RWPE1 (cell line): ENCODE measurements around the gene ING3.
A peak's percentile ranks its signal among the peaks of the same experiment; 100 is the strongest.

ENCODE experiments used
- CTCF ChIA-PET: fragments of 350-600 bp; sonication (Branson Sonifier 250); formaldehyde crosslinking; extraction: SDS; loops from one replicate; lab custom pipeline; 2021; lab: Yijun Ruan, JAX
- POLR2A ChIA-PET: fragments of 400-600 bp; formaldehyde crosslinking; extraction: SDS; loops from one replicate; lab custom pipeline; 2020; ENCODE audit warnings: antibody characterized with exemption; ENCODE audit not compliant: low non-redundant PET; lab: Yijun Ruan, JAX
- DNase-seq: peaks from one replicate; pipeline ENCODE4 v3.0.0; 2012; ENCODE audit warnings: low spot score
- H3K27ac ChIP-seq: fragments of 450-650 bp; 2 replicates; pipeline ENCODE4 v1.5.1; 2017
- CTCF ChIP-seq: fragments of 450-650 bp; conservative IDR thresholded peaks from 2 replicates; pipeline ENCODE4 v1.5.1; 2017; ENCODE audit warnings: low read depth, mild to moderate bottlenecking

ING3 gene

GRCh38 chr7:120985130-120985758 is 34.7 kb downstream of the ING3 start:
- no peak overlapping the region for H3K27ac ChIP-seq
- DNase-seq = no peak
- POLR2A ChIA-PET = no interaction called here
- TF ChIP-seq CTCF = no peak
- CTCF ChIA-PET = interaction anchor here (0.8 kb wide), 1 partner anchor 179 kb away, joined by 3 read pairs; no protein-coding TSS in a partner anchor

GRCh38 chr7:120985839-120986238 is 35.3 kb downstream of the ING3 start:
- no peak overlapping the region for H3K27ac ChIP-seq
- no peak for TF ChIP-seq CTCF
- POLR2A ChIA-PET = no interaction called here
- CTCF ChIA-PET = interaction anchor here (0.8 to 3.4 kb wide), 2 partner anchors 96 to 180 kb away, joined by 3 to 20 read pairs; no protein-coding TSS in a partner anchor
- no peak for DNase-seq

- no peak for TF ChIP-seq CTCF
- CTCF ChIA-PET = interaction anchor here (0.6 to 3.4 kb wide), 4 partner anchors 10 to 307 kb away, joined by 4 to 20 read pairs (median 5); no protein-coding TSS in a partner anchor
- DNase-seq = no peak
- no peak overlapping the region for H3K27ac ChIP-seq
- POLR2A ChIA-PET = no interaction called here
Measured at GRCh38 chr7:120986650-120987049, 36.1 kb downstream of the ING3 start.

- no peak overlapping the region for H3K27ac ChIP-seq
- no peak for TF ChIP-seq CTCF
- ChIA-PET POLR2A (no interaction called here), CTCF (interaction anchor here (0.6 to 3.4 kb wide), 7 partner anchors 9 to 132 kb away, joined by 3 to 20 read pairs (median 4); no protein-coding TSS in a partner anchor)
- DNase-seq = no peak
Measured at GRCh38 chr7:120987280-120987679, 36.7 kb downstream of the ING3 start.

GRCh38 chr7:120987683-120988590 is 37.4 kb downstream of the ING3 start:
- POLR2A ChIA-PET = no interaction called here
- TF ChIP-seq CTCF = peak; percentile 93
- H3K27ac ChIP-seq = no peak overlapping the region
- DNase-seq = peak; percentile 77
- CTCF ChIA-PET = interaction anchor here (0.6 to 3.4 kb wide), 8 partner anchors 9 to 131 kb away, joined by 3 to 20 read pairs (median 4); no protein-coding TSS in a partner anchor
